IPS-15b (cell line): Measurements from ENCODE around the gene LINC00237.

ENCODE experiments used
- H3K27me3 ChIP-seq: one replicate; pipeline ENCODE4 v1.6.1; 2013; ENCODE audit warnings: low read length; ENCODE audit not compliant: control insufficient read depth, insufficient read depth
- H3K36me3 ChIP-seq: one replicate; pipeline ENCODE4 v1.6.1; 2013; ENCODE audit warnings: low read length; ENCODE audit not compliant: control insufficient read depth, insufficient read depth
- H3K4me1 ChIP-seq: one replicate; pipeline ENCODE4 v1.6.1; 2013; ENCODE audit warnings: mild to moderate bottlenecking, low read length; ENCODE audit not compliant: control insufficient read depth, insufficient read depth
- H3K4me3 ChIP-seq: one replicate; pipeline ENCODE4 v1.5.1; 2013; ENCODE audit warnings: low read depth, low read length
- H3K9ac ChIP-seq: one replicate; pipeline ENCODE4 v1.6.1; 2013; ENCODE audit warnings: low read depth, mild to moderate bottlenecking, low read length
- H3K9me3 ChIP-seq: one replicate; pipeline ENCODE4 v1.6.1; 2013; ENCODE audit warnings: mild to moderate bottlenecking, low read length; ENCODE audit not compliant: control insufficient read depth, insufficient read depth

The LINC00237 gene

GRCh38 chr20:21103582-21104465 lies 2.3 kb downstream of the LINC00237 start:
- H3K9ac ChIP-seq, result no peak overlapping the region
- peaks cover 88% of the 10 kb centered on the region for H3K27me3 ChIP-seq
- no peaks in the 10 kb centered on the region for H3K36me3 ChIP-seq
- H3K9me3 ChIP-seq, result no peaks in the 10 kb centered on the region
- H3K4me1 ChIP-seq, result peaks cover 19% of the 10 kb centered on the region
- H3K4me3 ChIP-seq, result peak overlapping the region; percentile 71

DNA sequence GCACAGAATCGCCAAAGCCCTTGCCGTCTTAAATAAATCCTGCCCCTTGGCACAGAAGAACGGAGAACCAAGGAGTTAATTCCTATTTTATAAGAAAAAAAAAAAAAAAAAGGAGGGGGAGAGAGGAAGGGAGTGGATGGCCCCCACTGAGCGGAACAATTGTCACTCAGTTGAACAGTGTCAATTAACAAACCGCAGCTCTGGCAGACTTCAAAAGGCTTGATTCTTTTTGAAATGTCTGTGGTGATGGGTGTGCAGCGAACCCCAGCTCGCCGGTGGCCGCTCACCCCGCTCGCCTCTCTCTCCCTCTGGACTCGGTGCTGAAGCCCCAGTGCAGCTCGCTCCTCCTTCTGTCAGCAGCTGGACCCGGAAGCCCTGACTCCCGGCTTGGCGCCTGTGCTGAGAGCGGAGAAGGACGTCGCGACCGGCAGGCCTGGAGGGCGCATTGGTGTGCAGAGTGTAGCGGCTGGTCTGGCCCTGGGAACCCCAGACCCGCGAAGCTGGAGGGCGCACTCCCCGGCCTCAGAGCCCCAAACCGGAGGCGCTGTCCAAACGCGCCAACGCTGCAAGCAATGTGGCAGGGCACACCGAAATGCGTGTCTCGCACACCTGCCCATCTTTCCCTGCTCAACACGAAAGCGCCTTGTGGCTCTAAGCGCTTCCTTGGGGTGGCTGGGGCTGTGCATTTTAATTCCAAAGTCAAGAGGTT lies 3.4 kb downstream of the LINC00237 start:
- no peaks in the 10 kb centered on the region for H3K9me3 ChIP-seq
- peak overlapping the region; percentile 71 for H3K4me3 ChIP-seq
- H3K9ac ChIP-seq, result no peak overlapping the region
- H3K27me3 ChIP-seq, result peaks cover 88% of the 10 kb centered on the region
- H3K4me1 ChIP-seq, result peaks cover 21% of the 10 kb centered on the region
- no peaks in the 10 kb centered on the region for H3K36me3 ChIP-seq

- Histone ChIP-seq H3K36me3 (no peaks in the 10 kb centered on the region), H3K9me3 (no peaks in the 10 kb centered on the region), H3K4me1 (peaks cover 21% of the 10 kb centered on the region), H3K9ac (no peak overlapping the region), H3K4me3 (peak overlapping the region; percentile 71), H3K27me3 (peaks cover 88% of the 10 kb centered on the region)
Observed at GRCh38 chr20:21101932-21102575, 4.1 kb downstream of the LINC00237 start.

DNA sequence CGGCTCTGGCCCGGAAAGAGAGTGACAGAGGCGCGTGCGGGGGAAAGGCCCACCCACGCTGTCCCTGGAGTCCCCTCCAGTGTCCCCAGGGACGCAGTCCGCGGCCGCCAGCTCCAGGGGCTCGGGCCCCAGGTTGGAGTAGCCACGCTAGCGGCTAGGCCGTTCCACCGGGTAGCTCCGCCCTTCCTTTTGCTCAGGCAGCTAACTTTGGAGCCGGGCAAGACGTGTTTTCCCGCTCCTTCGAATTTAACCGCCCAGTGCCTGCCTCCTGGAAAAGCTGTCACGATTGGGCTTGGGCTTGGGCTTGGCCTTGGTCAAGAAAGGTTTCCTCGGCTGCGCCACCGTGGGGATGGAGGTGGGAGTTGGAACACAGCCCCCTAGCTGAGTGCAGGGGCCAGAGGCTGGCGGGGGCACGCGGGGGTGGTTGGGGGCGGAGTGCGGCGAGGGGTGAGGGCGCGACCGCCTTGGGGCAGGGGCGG lies 4.7 kb downstream of the LINC00237 start:
- H3K36me3 ChIP-seq, result no peaks in the 10 kb centered on the region
- H3K9ac ChIP-seq, result no peak overlapping the region
- peaks cover 17% of the 10 kb centered on the region for H3K4me1 ChIP-seq
- H3K27me3 ChIP-seq, result peaks cover 88% of the 10 kb centered on the region
- no peaks in the 10 kb centered on the region for H3K9me3 ChIP-seq
- peak overlapping the region; percentile 71 for H3K4me3 ChIP-seq

DNA sequence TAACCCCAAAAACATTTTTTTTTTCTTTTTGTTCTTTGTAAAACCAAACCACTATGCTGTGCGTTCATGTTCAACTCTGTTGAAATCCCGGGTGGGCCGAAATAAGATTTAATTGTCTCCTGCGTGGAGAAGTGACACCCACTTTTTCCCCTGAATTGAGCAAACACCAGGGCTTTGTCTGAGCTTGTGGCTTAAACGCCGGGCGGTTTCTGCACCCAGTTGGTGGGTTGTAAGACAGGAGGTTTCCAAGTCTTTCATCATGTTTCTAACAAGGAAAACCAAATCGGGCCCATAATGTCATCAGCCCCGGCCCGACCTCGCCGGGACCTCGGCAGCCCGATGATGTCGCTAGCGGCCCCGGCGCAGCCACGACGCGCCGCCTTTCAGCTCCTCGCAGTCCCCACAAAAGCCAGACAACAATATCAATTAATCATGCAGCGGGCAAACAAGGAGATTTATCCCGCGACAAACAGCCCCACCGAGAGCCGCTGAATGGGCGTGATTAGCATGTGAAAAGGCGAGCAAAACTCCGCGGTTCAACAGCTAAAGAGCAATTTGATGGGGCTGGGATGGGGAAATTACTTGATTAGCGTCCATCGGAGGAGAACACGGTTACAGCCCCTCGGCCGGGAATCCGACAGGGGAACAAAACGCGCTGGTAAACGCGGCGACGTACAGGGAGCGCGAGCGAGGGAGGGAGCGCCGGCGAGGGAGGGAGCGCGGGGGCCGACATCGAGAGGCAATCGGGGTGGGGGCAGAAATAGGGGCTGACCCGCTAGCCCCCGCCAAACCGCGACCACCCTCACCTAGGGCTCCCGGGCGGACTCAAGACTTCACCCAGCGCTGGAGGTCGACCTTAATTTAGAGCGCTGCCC lies 5.3 kb downstream of the LINC00237 start:
- H3K9ac ChIP-seq, result no peak overlapping the region
- H3K27me3 ChIP-seq, result peaks cover 83% of the 10 kb centered on the region

DNA sequence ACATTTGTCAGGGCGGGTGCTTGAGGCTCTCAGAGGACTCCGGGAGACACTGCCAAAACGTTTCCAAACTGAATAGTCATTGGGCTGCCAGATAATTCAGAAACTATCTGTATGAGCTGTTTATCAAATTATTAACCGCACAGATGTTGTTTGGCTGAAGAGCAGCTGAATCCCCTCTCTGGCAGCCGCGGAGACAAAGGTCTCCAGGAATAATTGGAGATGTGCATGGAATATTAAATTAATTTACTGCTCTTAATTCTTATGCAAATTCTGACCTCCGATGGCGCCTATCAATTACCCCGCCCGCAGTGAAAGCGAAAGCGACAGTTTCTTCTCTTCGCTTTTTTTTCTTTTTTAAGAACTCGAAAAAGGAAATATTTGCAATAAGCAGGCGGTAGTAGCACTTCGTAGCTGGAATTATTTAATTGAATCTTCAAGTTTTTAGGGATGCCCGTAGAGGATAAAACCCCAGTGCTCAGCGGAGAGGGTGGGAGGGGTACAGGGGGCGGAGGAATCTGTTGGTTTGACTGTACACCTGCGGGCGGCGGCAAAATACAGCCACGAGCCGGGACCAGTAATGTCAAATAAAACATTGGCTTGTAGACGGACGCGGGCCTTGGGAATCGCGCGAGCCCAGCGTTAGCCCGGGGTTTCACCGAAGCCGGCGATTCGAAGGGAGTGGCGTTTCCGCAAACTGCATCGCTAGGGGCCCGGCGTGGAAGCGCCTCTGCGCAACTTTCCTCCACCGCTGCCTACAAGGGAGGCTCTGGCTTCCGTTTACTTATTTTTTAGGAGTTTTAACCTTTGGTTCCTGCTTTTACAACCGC lies 6.2 kb downstream of the LINC00237 start:
- peak overlapping the region; percentile 71 for H3K4me3 ChIP-seq
- peaks cover 17% of the 10 kb centered on the region for H3K4me1 ChIP-seq
- no peaks in the 10 kb centered on the region for H3K36me3 ChIP-seq
- H3K9me3 ChIP-seq, result no peaks in the 10 kb centered on the region
- peaks cover 76% of the 10 kb centered on the region for H3K27me3 ChIP-seq
- H3K9ac ChIP-seq, result no peak overlapping the region

More for the DNA sequence above, 5.3 kb downstream of the LINC00237 start:
- peaks cover 17% of the 10 kb centered on the region for H3K4me1 ChIP-seq
- peak overlapping the region; percentile 71 for H3K4me3 ChIP-seq
- no peaks in the 10 kb centered on the region for H3K36me3 ChIP-seq
- no peaks in the 10 kb centered on the region for H3K9me3 ChIP-seq

GRCh38 chr20:21096321-21097043 lies 9.7 kb downstream of the LINC00237 start:
- Histone ChIP-seq H3K9me3 (no peaks in the 10 kb centered on the region), H3K4me1 (peaks cover 6% of the 10 kb centered on the region), H3K9ac (no peak overlapping the region), H3K4me3 (no peak overlapping the region), H3K36me3 (no peaks in the 10 kb centered on the region), H3K27me3 (peaks cover 48% of the 10 kb centered on the region)

- peaks cover 26% of the 10 kb centered on the region for H3K4me1 ChIP-seq
- H3K9me3 ChIP-seq, result no peaks in the 10 kb centered on the region
- no peaks in the 10 kb centered on the region for H3K36me3 ChIP-seq
- no peak overlapping the region for H3K9ac ChIP-seq
- H3K4me3 ChIP-seq, result no peak overlapping the region
- H3K27me3 ChIP-seq, result peaks cover 19% of the 10 kb centered on the region
Observed at GRCh38 chr20:21092806-21093205, 13.4 kb downstream of the LINC00237 start.

DNA sequence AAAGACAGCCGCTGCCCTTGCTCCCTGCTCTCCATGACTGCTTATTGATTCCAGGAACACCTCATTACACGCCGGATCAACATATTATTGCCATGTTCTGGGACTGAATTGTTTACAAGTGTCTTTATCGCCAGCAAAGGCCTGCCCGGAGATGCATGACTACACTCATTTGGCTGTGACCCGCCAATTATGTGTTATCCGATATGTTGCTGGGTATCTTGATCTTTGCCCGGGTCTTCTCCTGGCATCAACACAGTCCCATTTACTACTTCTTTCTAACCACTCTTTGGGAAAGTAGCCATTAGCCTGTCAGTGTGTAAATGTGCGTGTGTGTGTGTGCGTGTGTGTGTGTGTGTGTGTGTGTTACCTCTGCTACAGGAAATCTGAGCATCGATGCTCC lies 15.4 kb downstream of the LINC00237 start:
- Histone ChIP-seq H3K9me3 (no peaks in the 10 kb centered on the region), H3K36me3 (no peaks in the 10 kb centered on the region), H3K9ac (no peak overlapping the region), H3K4me1 (peaks cover 26% of the 10 kb centered on the region), H3K27me3 (peaks cover 5% of the 10 kb centered on the region), H3K4me3 (peak overlapping the region; percentile 18)

GRCh38 chr20:21090111-21090618 lies 16.0 kb downstream of the LINC00237 start:
- Histone ChIP-seq H3K9me3 (no peaks in the 10 kb centered on the region), H3K4me1 (peaks cover 26% of the 10 kb centered on the region), H3K27me3 (peaks cover 5% of the 10 kb centered on the region), H3K4me3 (peak overlapping the region; percentile 18), H3K36me3 (no peaks in the 10 kb centered on the region), H3K9ac (no peak overlapping the region)
